Testis (tissue), 5 donors: ENCODE data around the gene NOP58. TPM values are rescaled to one million over a fixed set of nuclear protein-coding genes. Genes with fewer than 3 reads are reported as not detected.

Source experiments
- DNase-seq: peaks from one replicate; pipeline ENCODE4 v3.0.0-alpha.2; 2019
- H3K27ac ChIP-seq, 2 donors: fragments of 200-600 bp; sonication (generic); one replicate each; pipeline ENCODE4 v1.5.1; 2019
- H3K27me3 ChIP-seq: fragments of 200-600 bp; sonication (generic); one replicate; pipeline ENCODE4 v1.5.1; 2019
- H3K36me3 ChIP-seq: fragments of 200-600 bp; sonication (generic); one replicate; pipeline ENCODE4 v1.5.1; 2017; ENCODE audit warnings: low read depth; ENCODE audit errors: missing control alignments
- H3K4me1 ChIP-seq: fragments of 200-600 bp; sonication (generic); one replicate; pipeline ENCODE4 v1.5.1; 2019
- H3K4me3 ChIP-seq, 2 donors: fragments of 200-600 bp; sonication (generic); one replicate each; pipeline ENCODE4 v1.5.1; 2017 to 2019
- H3K9me3 ChIP-seq: fragments of 200-600 bp; sonication (generic); one replicate; pipeline ENCODE4 v1.5.1; 2017
- POLR2A ChIP-seq: fragments of 450-650 bp; IDR thresholded peaks from one replicate; pipeline ENCODE4 v1.6.1; 2017; ENCODE audit warnings: antibody characterized with exemption, mild to moderate bottlenecking, moderate library complexity
- WGBS, 2 donors: methylation state at CpG; one replicate each; pipeline ENCODE4 v1.1.5; 2018; 5-methylcytosine and 5-hydroxymethylcytosine counted together
- intact Hi-C: fragments of 100-400 bp; cut with DNase I; formaldehyde crosslinking; loops from one replicate; pipeline ENCODE4 v1.15.1; 2023; ENCODE audit warnings: low total_unique reads
- long read RNA-seq, 2 donors: transcript quantifications; one replicate each; lab custom pipeline, GENCODE V29; 2026
- polyA plus RNA-seq: library from polyadenylated mRNA; stranded (reverse); fragments of 350-450 nt; fragmentation: Illumina TruSeq; extraction: RNeasy Lipid Tissue Mini Kit (QIAGEN cat#74804); gene quantifications from one replicate; pipeline ENCODE4 v1.2.3, GENCODE V29; 2014; ENCODE audit warnings: low read depth, low replicate concordance; ENCODE audit not compliant: insufficient read depth
- total RNA-seq, 2 donors: library from RNA; depleted of rRNA; stranded (reverse); fragments of >200 nt; gene quantifications; one replicate each; pipeline ENCODE4 v1.2.3, GENCODE V29; 2016
- TF ChIP-seq, protein P1 (sequence below), 3 experiments: fragments of 450-650 bp in 2 of 3; fragments of 200-600 bp in 1 of 3; sonication (generic) in 1 of 3; IDR thresholded peaks; one replicate each; pipeline ENCODE4 v1.5.1; 2016 to 2019; ENCODE audit warnings: antibody characterized with exemption in 3 of 3, mild to moderate bottlenecking in 2 of 3, moderate library complexity in 1 of 3

Gene NOP58, protein sequence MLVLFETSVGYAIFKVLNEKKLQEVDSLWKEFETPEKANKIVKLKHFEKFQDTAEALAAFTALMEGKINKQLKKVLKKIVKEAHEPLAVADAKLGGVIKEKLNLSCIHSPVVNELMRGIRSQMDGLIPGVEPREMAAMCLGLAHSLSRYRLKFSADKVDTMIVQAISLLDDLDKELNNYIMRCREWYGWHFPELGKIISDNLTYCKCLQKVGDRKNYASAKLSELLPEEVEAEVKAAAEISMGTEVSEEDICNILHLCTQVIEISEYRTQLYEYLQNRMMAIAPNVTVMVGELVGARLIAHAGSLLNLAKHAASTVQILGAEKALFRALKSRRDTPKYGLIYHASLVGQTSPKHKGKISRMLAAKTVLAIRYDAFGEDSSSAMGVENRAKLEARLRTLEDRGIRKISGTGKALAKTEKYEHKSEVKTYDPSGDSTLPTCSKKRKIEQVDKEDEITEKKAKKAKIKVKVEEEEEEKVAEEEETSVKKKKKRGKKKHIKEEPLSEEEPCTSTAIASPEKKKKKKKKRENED
- total RNA-seq (10 to 100 TPM; 55.3 to 61.8 TPM), polyA plus RNA-seq (19.4 TPM)
- long read RNA-seq, donor 1, transcript NOP58-201 (15 exons, 2,046 nt) = major isoform, 13 of 72 reads
- long read RNA-seq, donor 1, transcript NOP58-206 (4 exons, 599 nt) = minor isoform, 10 of 72 reads
- long read RNA-seq, donor 1, partial matches to known transcripts = 45 of 72 reads
- long read RNA-seq, donor 1, other reads (novel, unspliced or antisense) = 0 of 72 reads
- long read RNA-seq, donor 2, transcript NOP58-201 (15 exons, 2,046 nt) = major isoform, 11 of 42 reads
- long read RNA-seq, donor 2, transcript NOP58-206 (4 exons, 599 nt) = minor isoform, 8 of 42 reads
- long read RNA-seq, donor 2, partial matches to known transcripts = 22 of 42 reads
- long read RNA-seq, donor 2, other reads (novel, unspliced or antisense) = 0 of 42 reads

DNA sequence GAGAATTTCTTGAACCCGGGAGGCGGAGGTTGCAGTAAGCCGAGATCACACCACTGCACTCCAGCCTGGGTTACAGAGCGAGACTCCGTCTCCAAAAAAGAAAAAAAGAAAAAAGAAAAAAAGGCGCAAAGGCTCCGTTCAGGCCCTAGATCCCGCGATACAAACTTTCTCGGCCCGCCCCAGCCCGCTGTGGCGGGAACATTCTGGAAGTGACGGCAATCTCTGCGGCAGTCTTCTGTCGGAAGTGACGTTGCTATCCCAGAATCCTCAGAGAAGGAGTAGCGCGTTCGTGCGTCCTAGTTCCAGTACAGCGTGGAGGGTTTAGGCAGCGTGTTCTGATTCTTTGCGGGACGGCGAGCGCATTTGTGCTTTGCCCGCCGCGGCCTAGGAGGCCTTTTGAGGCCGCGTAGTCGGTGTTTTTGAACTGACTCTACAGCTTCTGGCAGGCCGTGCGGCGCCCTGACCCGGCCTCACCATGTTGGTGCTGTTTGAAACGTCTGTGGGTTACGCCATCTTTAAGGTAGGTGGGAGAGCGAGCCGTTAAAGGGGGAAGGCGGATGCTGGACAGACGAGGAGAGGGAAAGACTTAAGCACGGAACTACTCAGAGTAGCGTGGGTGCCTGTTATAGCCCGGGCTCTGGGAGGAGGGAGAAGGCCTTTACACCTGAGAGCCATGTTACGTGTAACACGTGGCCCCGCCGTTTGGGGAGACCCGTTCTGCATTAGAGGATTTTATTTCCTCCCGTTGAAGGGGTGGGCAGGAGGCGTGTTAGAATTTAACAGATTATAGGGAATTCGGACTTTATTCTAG, at the start of gene NOP58:
NOP58 (plus strand) TSS at position 297 of the 811 bp plus-strand sequence; CDS start at position 476, 179 bp downstream.
- peaks cover 2% of the 10 kb centered on the region for H3K4me1 ChIP-seq
- intact Hi-C loops = no loop called here
- DNase-seq = peak; percentile 97
- H3K36me3 ChIP-seq = no peaks in the 10 kb centered on the region
- WGBS, 2 donors = 0 to 1% methylated on average over 41 to 54 of the region's 54 CpGs
- H3K4me3 ChIP-seq = peak within 1 kb of the TSS; percentile 93 to 97
- peak; percentile 98 for TF ChIP-seq POLR2A
- TF ChIP-seq, protein P1, sequence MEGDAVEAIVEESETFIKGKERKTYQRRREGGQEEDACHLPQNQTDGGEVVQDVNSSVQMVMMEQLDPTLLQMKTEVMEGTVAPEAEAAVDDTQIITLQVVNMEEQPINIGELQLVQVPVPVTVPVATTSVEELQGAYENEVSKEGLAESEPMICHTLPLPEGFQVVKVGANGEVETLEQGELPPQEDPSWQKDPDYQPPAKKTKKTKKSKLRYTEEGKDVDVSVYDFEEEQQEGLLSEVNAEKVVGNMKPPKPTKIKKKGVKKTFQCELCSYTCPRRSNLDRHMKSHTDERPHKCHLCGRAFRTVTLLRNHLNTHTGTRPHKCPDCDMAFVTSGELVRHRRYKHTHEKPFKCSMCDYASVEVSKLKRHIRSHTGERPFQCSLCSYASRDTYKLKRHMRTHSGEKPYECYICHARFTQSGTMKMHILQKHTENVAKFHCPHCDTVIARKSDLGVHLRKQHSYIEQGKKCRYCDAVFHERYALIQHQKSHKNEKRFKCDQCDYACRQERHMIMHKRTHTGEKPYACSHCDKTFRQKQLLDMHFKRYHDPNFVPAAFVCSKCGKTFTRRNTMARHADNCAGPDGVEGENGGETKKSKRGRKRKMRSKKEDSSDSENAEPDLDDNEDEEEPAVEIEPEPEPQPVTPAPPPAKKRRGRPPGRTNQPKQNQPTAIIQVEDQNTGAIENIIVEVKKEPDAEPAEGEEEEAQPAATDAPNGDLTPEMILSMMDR (IDR thresholded peaks at IDR 0.05) = peak in 1 of 3 experiments; percentile 19
- H3K9me3 ChIP-seq = no peaks in the 10 kb centered on the region
- peak within 1 kb of the TSS; percentile 97 to 99 for H3K27ac ChIP-seq
- H3K27me3 ChIP-seq = no peaks in the 10 kb centered on the region

DNA sequence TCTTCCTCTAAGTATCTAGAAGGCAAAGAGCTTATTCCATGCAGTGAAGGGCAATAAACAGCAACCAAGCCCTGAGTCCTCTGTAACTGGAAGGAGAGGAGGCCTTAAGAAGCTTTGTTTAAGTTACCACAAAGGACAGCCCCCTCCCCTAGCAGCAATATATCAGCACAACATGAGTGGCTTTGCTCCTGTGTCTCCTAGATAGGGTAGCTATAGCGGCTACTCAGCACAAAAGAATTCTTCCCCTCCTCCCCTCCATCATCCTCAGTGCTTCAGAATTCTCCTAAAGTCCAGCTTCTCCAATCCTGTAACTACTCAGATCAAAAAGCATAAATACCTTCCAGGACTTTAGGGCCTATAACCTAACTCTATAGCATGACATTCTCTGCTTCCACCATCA, 43.7 kb upstream of the NOP58 start:
- Histone ChIP-seq H3K4me1 (no peaks in the 10 kb centered on the region), H3K36me3 (no peaks in the 10 kb centered on the region), H3K4me3 (no peak overlapping the region), H3K9me3 (no peaks in the 10 kb centered on the region), H3K27ac (no peak overlapping the region), H3K27me3 (no peaks in the 10 kb centered on the region)
- intact Hi-C loops = no loop called here
- no peak for DNase-seq
- TF ChIP-seq, protein P1 (IDR thresholded peaks at IDR 0.05) = no peak
- TF ChIP-seq POLR2A = no peak
- 67 to 81% methylated on average over 1 of the region's 1 CpG for WGBS, 2 donors

DNA sequence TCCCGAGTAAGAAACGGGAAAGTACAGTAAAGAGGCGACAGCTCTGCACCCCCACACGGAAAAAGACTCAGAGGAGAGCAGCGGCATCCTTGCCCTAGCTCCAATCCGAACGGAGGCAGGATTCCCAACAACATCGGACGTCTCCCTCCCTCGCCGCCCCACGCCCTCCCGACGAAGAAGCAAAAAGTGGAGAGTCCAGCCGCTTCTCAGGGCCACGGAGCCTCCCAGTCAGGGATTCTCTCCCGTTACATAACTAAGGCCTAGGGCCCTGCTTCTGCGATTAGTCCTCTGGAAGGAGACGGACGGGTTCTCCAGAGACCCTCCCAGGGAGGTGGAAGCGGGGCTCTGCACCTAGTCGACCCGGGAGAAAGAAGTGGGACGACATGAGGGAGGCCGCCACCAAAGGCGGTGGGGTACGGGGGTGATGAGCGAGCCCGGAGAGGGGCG, 27.8 kb upstream of the NOP58 start:
- H3K27ac ChIP-seq = peak overlapping the region; percentile 92 to 95
- no peaks in the 10 kb centered on the region for H3K9me3 ChIP-seq
- TF ChIP-seq, protein P1 (IDR thresholded peaks at IDR 0.05) = no peak
- no peak for TF ChIP-seq POLR2A
- no peaks in the 10 kb centered on the region for H3K27me3 ChIP-seq
- DNase-seq = peak; percentile 57
- H3K4me3 ChIP-seq = peak overlapping the region; percentile 90 to 96
- no peaks in the 10 kb centered on the region for H3K36me3 ChIP-seq
- WGBS, 2 donors = 0 to 1% methylated on average over 23 to 29 of the region's 30 CpGs
- H3K4me1 ChIP-seq = peaks cover 11% of the 10 kb centered on the region
- intact Hi-C loops = no loop called here
